Endothelial cell of umbilical vein (primary cell): ENCODE results near the gene SLFN14. TPM values are rescaled to one million over a fixed set of nuclear protein-coding genes. Genes with fewer than 3 reads are reported as not detected.

Experiments
- BruUV-seq: library from RNA; stranded (reverse); fragments of 400-500 nt; replicated peaks from 2 replicates; lab custom pipeline; 2021; lab: Mats Ljungman, UMichigan
- CTCF ChIA-PET: fragments of 300-600, 350-600 bp; sonication (Branson Sonifier 250); formaldehyde crosslinking; loops from one replicate; lab custom pipeline; 2021; ENCODE audit warnings: antibody characterized with exemption, inconsistent platforms; lab: Charles Lee
- POLR2A ChIA-PET: fragments of 300-600, 350-600 bp; sonication (Branson Sonifier 250); formaldehyde crosslinking; loops from one replicate; lab custom pipeline; 2021; ENCODE audit warnings: antibody characterized with exemption, inconsistent platforms; lab: Charles Lee
- DNase-seq: peaks from one replicate; pipeline ENCODE4 v3.0.0-alpha.2; 2011; ENCODE audit warnings: low read depth, low spot score
- FAIRE-seq: peaks from 2 replicates; lab custom pipeline; 2011; peaks lifted over from hg19 to GRCh38; lab: Jason Lieb, UNC
- H2AFZ ChIP-seq: 2 replicates; pipeline ENCODE4 v1.6.0; 2012; ENCODE audit warnings: low read depth, low read length, control low read depth, inconsistent platforms
- H3K27ac ChIP-seq: 2 replicates; pipeline ENCODE4 v1.5.1; 2011; ENCODE audit warnings: low read depth, mild to moderate bottlenecking, control low read depth, low read length, moderate library complexity; ENCODE audit not compliant: insufficient read depth
- H3K27me3 ChIP-seq, 2 experiments: 2 replicates each; pipeline versions ENCODE4 v1.6.0 to v1.6.1; 2011; ENCODE audit warnings: low read length in 2 of 2, mixed read lengths in 1 of 2; ENCODE audit not compliant: control insufficient read depth in 2 of 2, insufficient read depth in 2 of 2
- H3K36me3 ChIP-seq, 2 experiments: 2 replicates in 1 of 2; 3 replicates in 1 of 2; pipeline ENCODE4 v1.5.1; 2011; ENCODE audit warnings: low read length in 2 of 2, mild to moderate bottlenecking in 1 of 2, moderate library complexity in 1 of 2; ENCODE audit not compliant: control insufficient read depth in 2 of 2, insufficient read depth in 2 of 2; ENCODE audit errors: extremely low read depth in 1 of 2
- H3K4me1 ChIP-seq: 3 replicates; pipeline ENCODE4 v1.5.1; 2011; ENCODE audit warnings: mild to moderate bottlenecking, low read length; ENCODE audit not compliant: control insufficient read depth, insufficient read depth; ENCODE audit errors: extremely low read depth
- H3K4me2 ChIP-seq: 2 replicates; pipeline ENCODE4 v1.6.1; 2011; ENCODE audit warnings: low read length, control low read depth, mixed read lengths; ENCODE audit not compliant: insufficient read depth
- H3K4me3 ChIP-seq, 3 experiments: fragments of 200-600 bp in 1 of 3; sonication (generic), shearing (Covaris generic) in 1 of 3; replicated peaks in 1 of 3; 2 replicates each; pipeline ENCODE4 v1.5.1; 2011 to 2016; ENCODE audit warnings: control low read depth in 3 of 3, low read length in 3 of 3, mild to moderate bottlenecking in 2 of 3, inconsistent platforms in 1 of 3, low read depth in 1 of 3, moderate library complexity in 1 of 3; ENCODE audit not compliant: insufficient read depth in 1 of 3
- H3K79me2 ChIP-seq: 2 replicates; pipeline ENCODE4 v1.6.0; 2012; ENCODE audit warnings: low read length, inconsistent platforms; ENCODE audit not compliant: control insufficient read depth, insufficient read depth
- H3K9ac ChIP-seq: replicated peaks from 2 replicates; pipeline ENCODE3; 2011; ENCODE audit warnings: low read length, control low read depth; ENCODE audit not compliant: insufficient read depth; ENCODE audit errors: extremely low read depth
- H3K9me1 ChIP-seq: replicated peaks from 3 replicates; pipeline ENCODE4 v1.6.0; 2011; ENCODE audit warnings: mild to moderate bottlenecking, low read length; ENCODE audit not compliant: control insufficient read depth, insufficient read depth; ENCODE audit errors: extremely low read depth
- H3K9me3 ChIP-seq: replicated peaks from 2 replicates; pipeline ENCODE4 v1.5.1; 2012; ENCODE audit warnings: low read length, inconsistent platforms; ENCODE audit not compliant: control insufficient read depth, insufficient read depth
- H4K20me1 ChIP-seq: replicated peaks from 2 replicates; pipeline ENCODE3; 2011; ENCODE audit warnings: mild to moderate bottlenecking, low read length; ENCODE audit not compliant: control insufficient read depth, insufficient read depth; ENCODE audit errors: extremely low read depth
- CTCF ChIP-seq, 2 donors: IDR thresholded peaks; 1 replicate in 1 of 2; 2 replicates in 1 of 2; pipeline ENCODE4 v1.5.1; 2011; ENCODE audit warnings: low read length in 2 of 2, mild to moderate bottlenecking in 2 of 2, moderate library complexity in 2 of 2, control low read depth in 1 of 2, inconsistent platforms in 1 of 2, low read depth in 1 of 2; ENCODE audit not compliant: insufficient read depth in 1 of 2; ENCODE audit errors: extremely low read depth in 1 of 2
- EZH2 ChIP-seq: IDR thresholded peaks from 2 replicates; pipeline ENCODE4 v1.6.1; 2012; ENCODE audit warnings: borderline replicate concordance, low read depth, mild to moderate bottlenecking, moderate library complexity, low read length, inconsistent platforms; ENCODE audit not compliant: severe bottlenecking
- FOS ChIP-seq: IDR thresholded peaks from 2 replicates; pipeline ENCODE4 v1.6.1; 2011; ENCODE audit warnings: mild to moderate bottlenecking, low read length, moderate library complexity, borderline replicate concordance; ENCODE audit not compliant: insufficient read depth
- GATA2 ChIP-seq: IDR thresholded peaks from 2 replicates; pipeline ENCODE4 v1.7.0; 2011; ENCODE audit warnings: low read depth, mild to moderate bottlenecking, moderate library complexity, mixed read lengths, low read length; ENCODE audit not compliant: insufficient read length, insufficient read depth
- JUN ChIP-seq: IDR thresholded peaks from 2 replicates; pipeline ENCODE4 v1.6.1; 2011; ENCODE audit warnings: borderline replicate concordance, low read depth; ENCODE audit not compliant: insufficient read length, insufficient read depth
- MAX ChIP-seq: IDR thresholded peaks from 2 replicates; pipeline ENCODE4 v1.6.1; 2011; ENCODE audit not compliant: insufficient read depth, insufficient read length
- MYC ChIP-seq: IDR thresholded peaks from one replicate; pipeline ENCODE4 v1.6.1; 2011; ENCODE audit warnings: mild to moderate bottlenecking, low read depth, low read length
- POLR2A ChIP-seq: IDR thresholded peaks from 2 replicates; pipeline ENCODE4 v1.6.1; 2012; ENCODE audit warnings: low read depth, mild to moderate bottlenecking, control low read depth, low read length
- POLR2AphosphoS5 ChIP-seq: IDR thresholded peaks from 2 replicates; pipeline ENCODE4 v1.6.1; 2012; ENCODE audit warnings: low read depth, mild to moderate bottlenecking, control low read depth, low read length, moderate library complexity; ENCODE audit not compliant: insufficient read depth
- dilution Hi-C: fragments of 300-500 bp; cut with MboI; formaldehyde crosslinking; loops from one replicate; pipeline ENCODE4 v1.15.0; 2019; ENCODE audit warnings: low sequenced_read_pairs; ENCODE audit not compliant: extremely low pct_ligation_motif_present
- intact Hi-C: fragments of 100-400 bp; cut with micrococcal nuclease; formaldehyde crosslinking; loops from one replicate; pipeline ENCODE4 v1.10.0; 2022
- polyA plus RNA-seq, 4 experiments: library from polyadenylated mRNA; depleted of rRNA in 3 of 4; stranded (reverse) in 3 of 4; unstranded in 1 of 4; fragments of >200 nt; gene quantifications; 2 replicates each; pipeline versions ENCODE4 v1.2.1 to v1.2.3, GENCODE V29; 2011 to 2012; ENCODE audit warnings: missing spikeins in 1 of 4
- total RNA-seq: library from RNA; stranded (reverse); gene quantifications from 2 replicates; pipeline ENCODE4 v1.2.3, GENCODE V29; 2021

Gene SLFN14
- total and polyA plus RNA-seq, 2 donors (not counting 3 experiments of a cell fraction or from before 2014, with no cell fraction given) = not detected

- POLR2A ChIA-PET = no interaction called here
- intact Hi-C loops (loop anchor here (10.0 kb wide), 1 partner anchor 393 kb away; the partner anchor contains the start of genes NLE1 and UNC45B), dilution Hi-C loops (loop anchor here (25.0 kb wide), 1 partner anchor 225 kb away; no protein-coding TSS in a partner anchor)
- Histone ChIP-seq H2AFZ (peak within 1 kb of the TSS; percentile 21), H3K9me1 (peaks cover 2% of the 10 kb centered on the region), H3K4me3 (no peak within 1 kb of the TSS), H4K20me1 (no peaks in the 10 kb centered on the region), H3K79me2 (no peaks in the 10 kb centered on the region), H3K9me3 (no peaks in the 10 kb centered on the region), H3K36me3 (no peaks in the 10 kb centered on the region), H3K27me3 (no peaks in the 10 kb centered on the region), H3K4me2 (no peak within 1 kb of the TSS), H3K4me1 (peaks cover 29% of the 10 kb centered on the region), H3K9ac (no peak within 1 kb of the TSS), H3K27ac (no peak within 1 kb of the TSS)
- FAIRE-seq (no peak), DNase-seq (peak; percentile 23)
- CTCF ChIA-PET = interaction anchor here (0.8 to 9.5 kb wide), 9 partner anchors 14 to 368 kb away, joined by 3 to 186 read pairs (median 4); partner anchors contain the start of gene PEX12
- no TSS peak for BruUV-seq
- TF ChIP-seq GATA2 (no peak), POLR2A (no peak), MYC (no peak), JUN (no peak), FOS (no peak)
Observed at GRCh38 chr17:35537601-35538141, 22.9 kb downstream of the SLFN14 start, which contains the start of gene SLFN12L. Gene SLFN12L (minus strand): TSS chr17:35537678. CDS start chr17:35522364, 15,314 bp downstream.

- intact Hi-C loops = loop anchor here (10.0 kb wide), 1 partner anchor 392 kb away; the partner anchor contains the start of genes NLE1 and UNC45B
- Histone ChIP-seq H3K9ac (no peak overlapping the region), H4K20me1 (no peaks in the 10 kb centered on the region), H3K9me3 (no peaks in the 10 kb centered on the region), H3K4me2 (no peak overlapping the region), H3K9me1 (peaks cover 2% of the 10 kb centered on the region), H3K4me1 (peaks cover 24% of the 10 kb centered on the region), H3K36me3 (no peaks in the 10 kb centered on the region), H3K27ac (no peak overlapping the region), H3K27me3 (no peaks in the 10 kb centered on the region), H2AFZ (no peak overlapping the region), H3K79me2 (no peaks in the 10 kb centered on the region), H3K4me3 (no peak overlapping the region)
- TF ChIP-seq CTCF (IDR thresholded peaks at IDR 0.05; ENCODE audit: extremely low read depth in 1 of 2, insufficient read depth in 1 of 2, low read depth in 1 of 2, low read length in 2 of 2) = no peak
- TF ChIP-seq JUN = no peak
- TF ChIP-seq MAX = no peak
- TF ChIP-seq MYC = no peak
- TF ChIP-seq POLR2A = no peak
- no peak for TF ChIP-seq POLR2AphosphoS5
- TF ChIP-seq EZH2 = no peak
- no peak for TF ChIP-seq FOS
- no peak for TF ChIP-seq GATA2
- BruUV-seq = no TSS peak
- FAIRE-seq (no peak), DNase-seq (no peak)
- ChIA-PET POLR2A (no interaction called here), CTCF (interaction anchor here (0.8 to 9.5 kb wide), 4 partner anchors 22 to 367 kb away, joined by 3 to 186 read pairs (median 58); partner anchors contain the start of gene PEX12)
- dilution Hi-C loops = loop anchor here (25.0 kb wide), 1 partner anchor 224 kb away; no protein-coding TSS in a partner anchor
Observed at GRCh38 chr17:35536664-35537171, 23.9 kb downstream of the SLFN14 start.
